Muscle layer of colon (tissue), 2 donors: ENCODE measurements around the gene HRK.

Source experiments
- H3K27ac ChIP-seq: one replicate; pipeline ENCODE4 v1.7.0; 2013; ENCODE audit warnings: low read depth, mild to moderate bottlenecking, low read length, moderate library complexity
- H3K27me3 ChIP-seq, 2 donors: one replicate each; pipeline ENCODE4 v1.7.0; 2013; ENCODE audit warnings: low read length in 2 of 2, mild to moderate bottlenecking in 2 of 2; ENCODE audit not compliant: insufficient read depth in 2 of 2, control insufficient read depth in 1 of 2
- H3K36me3 ChIP-seq: one replicate; pipeline ENCODE4 v1.7.0; 2013; ENCODE audit warnings: mild to moderate bottlenecking, low read length; ENCODE audit not compliant: insufficient read depth
- H3K4me1 ChIP-seq: one replicate; pipeline ENCODE4 v1.7.0; 2013; ENCODE audit warnings: mild to moderate bottlenecking, low read length; ENCODE audit not compliant: insufficient read depth
- H3K4me3 ChIP-seq, 2 donors: one replicate each; pipeline ENCODE4 v1.7.0; 2013; ENCODE audit warnings: low read length in 2 of 2, low read depth in 1 of 2, mild to moderate bottlenecking in 1 of 2, moderate library complexity in 1 of 2
- H3K9ac ChIP-seq: one replicate; pipeline ENCODE4 v1.7.0; 2013; ENCODE audit warnings: low read length
- H3K9me3 ChIP-seq: one replicate; pipeline ENCODE4 v1.7.0; 2013; ENCODE audit warnings: mild to moderate bottlenecking, low read length
- donor health status: abdominal sarcoma.
- donor health status: Adenocarcinoma of cecum.

The HRK gene

DNA sequence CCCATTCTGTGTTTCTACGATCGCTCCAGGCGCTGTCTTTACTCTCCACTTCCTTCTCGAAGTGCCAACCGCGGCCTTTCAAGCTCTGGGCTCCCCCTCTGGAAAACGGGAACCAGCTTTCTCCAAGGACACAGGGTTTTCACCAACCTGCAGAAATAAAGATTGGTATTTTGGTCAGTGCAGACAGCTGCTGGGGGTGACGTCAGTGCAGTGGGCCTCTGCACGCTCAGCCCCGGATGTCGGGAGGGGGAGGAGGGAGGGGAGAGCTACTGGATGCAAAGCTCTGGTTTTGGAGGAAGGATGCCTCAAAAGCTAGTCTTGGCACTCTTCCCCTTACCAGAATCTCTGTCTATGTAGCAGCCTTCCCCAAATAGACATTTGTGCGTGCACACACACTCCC, 19.9 kb downstream of the HRK start:
- Histone ChIP-seq H3K27ac (no peak overlapping the region), H3K4me3 (no peak overlapping the region), H3K9me3 (no peaks in the 10 kb centered on the region), H3K4me1 (no peaks in the 10 kb centered on the region), H3K9ac (no peak overlapping the region), H3K36me3 (no peaks in the 10 kb centered on the region), H3K27me3 (peaks cover 0 to 4% of the 10 kb centered on the region in 2 donors)

- Histone ChIP-seq H3K9me3 (no peaks in the 10 kb centered on the region), H3K36me3 (no peaks in the 10 kb centered on the region), H3K4me1 (no peaks in the 10 kb centered on the region), H3K4me3 (no peak overlapping the region), H3K27me3 (peaks cover 0 to 4% of the 10 kb centered on the region in 2 donors), H3K9ac (no peak overlapping the region), H3K27ac (no peak overlapping the region)
Observed at GRCh38 chr12:116860263-116860662, 21.0 kb downstream of the HRK start.

GRCh38 chr12:116859079-116859478, 22.2 kb downstream of the HRK start:
- no peak overlapping the region for H3K9ac ChIP-seq
- H3K27ac ChIP-seq, result no peak overlapping the region
- peaks cover 0 to 4% of the 10 kb centered on the region in 2 donors for H3K27me3 ChIP-seq

GRCh38 chr12:116856729-116857128, 24.5 kb downstream of the HRK start:
- no peak overlapping the region for H3K27ac ChIP-seq
- peaks cover 0 to 4% of the 10 kb centered on the region in 2 donors for H3K27me3 ChIP-seq
- no peaks in the 10 kb centered on the region for H3K4me1 ChIP-seq

More at GRCh38 chr12:116859079-116859478, 22.2 kb downstream of the HRK start:
- H3K4me1 ChIP-seq, result no peaks in the 10 kb centered on the region
- H3K36me3 ChIP-seq, result no peaks in the 10 kb centered on the region
- H3K4me3 ChIP-seq, result no peak overlapping the region
- no peaks in the 10 kb centered on the region for H3K9me3 ChIP-seq

GRCh38 chr12:116855744-116856470, 25.3 kb downstream of the HRK start:
- H3K4me3 ChIP-seq, result no peak overlapping the region
- no peaks in the 10 kb centered on the region for H3K4me1 ChIP-seq
- no peak overlapping the region for H3K27ac ChIP-seq
- H3K9ac ChIP-seq, result no peak overlapping the region
- no peaks in the 10 kb centered on the region for H3K36me3 ChIP-seq
- no peaks in the 10 kb centered on the region for H3K9me3 ChIP-seq
- peaks cover 0 to 4% of the 10 kb centered on the region in 2 donors for H3K27me3 ChIP-seq

More at GRCh38 chr12:116856729-116857128, 24.5 kb downstream of the HRK start:
- H3K4me3 ChIP-seq, result no peak overlapping the region
- H3K9me3 ChIP-seq, result no peaks in the 10 kb centered on the region
- H3K9ac ChIP-seq, result no peak overlapping the region
- no peaks in the 10 kb centered on the region for H3K36me3 ChIP-seq

- no peaks in the 10 kb centered on the region for H3K9me3 ChIP-seq
- H3K27me3 ChIP-seq, result peaks cover 0 to 4% of the 10 kb centered on the region in 2 donors
- no peak overlapping the region for H3K4me3 ChIP-seq
- H3K4me1 ChIP-seq, result no peaks in the 10 kb centered on the region
- no peaks in the 10 kb centered on the region for H3K36me3 ChIP-seq
- H3K9ac ChIP-seq, result no peak overlapping the region
- H3K27ac ChIP-seq, result no peak overlapping the region
Observed at GRCh38 chr12:116853507-116853906, 27.7 kb downstream of the HRK start.

DNA sequence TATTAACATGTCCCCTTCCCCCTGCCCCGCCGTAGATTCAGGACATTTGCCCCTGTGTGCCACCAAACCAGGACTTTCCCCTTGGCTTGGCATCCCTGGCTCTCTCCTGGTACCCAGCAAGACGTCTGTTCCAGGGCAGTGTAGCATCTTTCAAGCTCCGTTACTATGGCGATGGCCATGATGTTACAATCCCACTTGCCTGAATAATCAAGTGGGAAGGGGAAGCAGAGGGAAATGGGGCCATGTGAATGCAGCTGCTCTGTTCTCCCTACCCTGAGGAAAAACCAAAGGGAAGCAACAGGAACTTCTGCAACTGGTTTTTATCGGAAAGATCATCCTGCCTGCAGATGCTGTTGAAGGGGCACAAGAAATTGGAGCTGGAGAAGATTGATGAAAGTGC, 28.9 kb downstream of the HRK start:
- H3K36me3 ChIP-seq, result no peaks in the 10 kb centered on the region
- H3K4me1 ChIP-seq, result no peaks in the 10 kb centered on the region
- no peaks in the 10 kb centered on the region for H3K9me3 ChIP-seq
- H3K4me3 ChIP-seq, result no peak overlapping the region
- H3K9ac ChIP-seq, result no peak overlapping the region
- no peak overlapping the region for H3K27ac ChIP-seq
- H3K27me3 ChIP-seq, result peaks cover 0 to 4% of the 10 kb centered on the region in 2 donors

- no peaks in the 10 kb centered on the region for H3K36me3 ChIP-seq
- H3K4me3 ChIP-seq, result no peak overlapping the region
- H3K27ac ChIP-seq, result no peak overlapping the region
- no peaks in the 10 kb centered on the region for H3K4me1 ChIP-seq
- no peaks in the 10 kb centered on the region for H3K9me3 ChIP-seq
- H3K9ac ChIP-seq, result no peak overlapping the region
- H3K27me3 ChIP-seq, result no peaks in the 10 kb centered on the region
Observed at GRCh38 chr12:116849216-116849615, 32.0 kb downstream of the HRK start.

DNA sequence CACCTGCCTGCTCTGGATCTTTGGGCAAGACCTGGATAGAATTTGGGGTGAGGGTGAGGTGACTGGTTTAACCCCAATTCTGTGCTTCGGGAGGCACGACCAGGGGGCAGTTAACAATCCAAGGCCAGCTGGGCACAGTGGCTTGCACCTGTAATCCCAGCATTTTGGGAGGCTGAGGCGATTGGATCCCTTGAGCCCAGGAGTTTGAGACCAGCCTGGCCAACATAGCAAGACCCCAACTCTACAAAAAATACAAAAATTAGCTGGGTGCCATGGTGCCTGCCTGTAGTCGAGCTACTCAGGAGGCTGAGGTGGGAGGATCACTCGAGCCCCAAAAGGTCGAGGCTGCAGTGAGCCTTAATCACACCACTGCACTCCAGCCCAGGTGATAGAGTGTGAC, 38.2 kb downstream of the HRK start:
- no peaks in the 10 kb centered on the region for H3K36me3 ChIP-seq
- no peaks in the 10 kb centered on the region for H3K27me3 ChIP-seq
- no peak overlapping the region for H3K27ac ChIP-seq
- H3K4me3 ChIP-seq, result no peak overlapping the region
- no peak overlapping the region for H3K9ac ChIP-seq
- no peaks in the 10 kb centered on the region for H3K9me3 ChIP-seq
- H3K4me1 ChIP-seq, result no peaks in the 10 kb centered on the region

- Histone ChIP-seq H3K4me3 (no peak overlapping the region), H3K27ac (no peak overlapping the region), H3K9me3 (no peaks in the 10 kb centered on the region), H3K9ac (no peak overlapping the region), H3K4me1 (no peaks in the 10 kb centered on the region), H3K36me3 (no peaks in the 10 kb centered on the region), H3K27me3 (no peaks in the 10 kb centered on the region)
Observed at GRCh38 chr12:116839287-116839830, 41.9 kb downstream of the HRK start.

DNA sequence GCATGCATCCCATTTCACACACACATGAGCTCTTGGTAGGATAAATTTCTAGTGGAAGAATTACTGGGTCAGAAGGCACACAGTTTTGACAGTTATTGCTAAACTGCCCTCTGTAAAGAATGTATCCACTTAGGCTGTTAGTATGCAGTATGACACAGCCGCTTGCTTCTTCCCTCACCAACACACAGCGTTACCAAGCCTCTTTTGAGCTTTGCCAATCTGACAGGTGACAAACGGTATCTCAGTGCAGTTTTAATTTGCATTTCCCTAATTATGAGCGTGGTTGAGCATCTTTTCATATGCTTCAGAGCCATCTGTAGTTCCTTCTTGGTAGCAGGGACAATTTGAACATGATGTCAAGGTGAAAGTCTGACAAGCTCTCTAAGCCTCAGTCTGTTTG, 42.9 kb downstream of the HRK start:
- H3K4me1 ChIP-seq, result no peaks in the 10 kb centered on the region
- no peak overlapping the region for H3K27ac ChIP-seq
- no peak overlapping the region for H3K4me3 ChIP-seq
- H3K27me3 ChIP-seq, result no peaks in the 10 kb centered on the region
- no peaks in the 10 kb centered on the region for H3K9me3 ChIP-seq
- H3K9ac ChIP-seq, result no peak overlapping the region
- no peaks in the 10 kb centered on the region for H3K36me3 ChIP-seq

DNA sequence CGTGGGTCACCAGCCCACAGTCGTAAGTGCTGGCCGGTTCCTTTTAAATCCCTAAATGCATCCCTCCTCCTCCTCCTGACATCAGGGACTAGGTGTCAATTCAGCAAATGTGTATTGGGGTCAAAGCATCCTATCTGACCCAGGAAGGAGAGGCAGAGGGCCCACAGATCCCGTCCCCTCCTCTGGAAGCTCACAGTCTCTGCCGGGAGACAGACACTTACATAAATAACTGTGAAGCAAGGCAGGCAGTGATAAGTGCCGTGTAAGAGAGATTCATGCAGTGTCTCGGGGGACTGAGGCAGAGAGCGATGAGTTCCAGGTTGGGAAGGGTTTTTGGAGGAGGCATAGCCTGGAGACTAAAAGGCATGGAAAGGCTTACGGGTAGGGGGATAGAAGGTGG, 44.1 kb downstream of the HRK start:
- H3K9ac ChIP-seq, result no peak overlapping the region
- no peaks in the 10 kb centered on the region for H3K4me1 ChIP-seq
- H3K27me3 ChIP-seq, result no peaks in the 10 kb centered on the region
- H3K4me3 ChIP-seq, result no peak overlapping the region
- H3K36me3 ChIP-seq, result no peaks in the 10 kb centered on the region
- no peak overlapping the region for H3K27ac ChIP-seq
- no peaks in the 10 kb centered on the region for H3K9me3 ChIP-seq
